ENCODE results near the gene ANKRD65. TPM values are rescaled to one million over a fixed set of nuclear protein-coding genes. Genes with fewer than 3 reads are reported as not detected.
A peak's percentile ranks its signal among the peaks of the same experiment; 100 is the strongest.
"Not testable (repeated sequence)": the region's sequence is repeated elsewhere in the genome, so short reads cannot be mapped to it uniquely, and the experiment has no call there.

Gene ANKRD65
- total RNA-seq, 1 donor from 2014 or later = 2.1 TPM

- DNase-seq = peak; percentile 79
- intact Hi-C loops (cut with micrococcal nuclease) = no loop called here
- ATAC-seq = peak; percentile 33
Observed at GRCh38 chr1:1432951-1433803, 12.1 kb upstream of the ANKRD65 start.

- intact Hi-C loops (cut with micrococcal nuclease) = no loop called here
- ATAC-seq = no peak
- peak; percentile 43 for DNase-seq
Observed at GRCh38 chr1:1432274-1432950, 11.3 kb upstream of the ANKRD65 start.

- ATAC-seq (peak; percentile 38), DNase-seq (peak; percentile 81)
- intact Hi-C loops (cut with micrococcal nuclease) = no loop called here
Observed at GRCh38 chr1:1431845-1432273, 10.8 kb upstream of the ANKRD65 start.

- ATAC-seq (no peak), DNase-seq (peak; percentile 49)
- intact Hi-C loops (cut with micrococcal nuclease) = no loop called here
Observed at GRCh38 chr1:1430992-1431844, 10.1 kb upstream of the ANKRD65 start.

- intact Hi-C loops (cut with micrococcal nuclease) = no loop called here
- DNase-seq (peak; percentile 90), ATAC-seq (peak; percentile 69)
Observed at GRCh38 chr1:1430114-1430982, 9.3 kb upstream of the ANKRD65 start.

- intact Hi-C loops (cut with micrococcal nuclease) = no loop called here
- peak; percentile 10 for ATAC-seq
- peak; percentile 36 for DNase-seq
Observed at GRCh38 chr1:1429671-1430073, 8.6 kb upstream of the ANKRD65 start.

GRCh38 chr1:1428967-1429366 lies 7.9 kb upstream of the ANKRD65 start:
- ATAC-seq; intact Hi-C loops (cut with micrococcal nuclease): not testable (repeated sequence)
- peak; percentile 5 for DNase-seq

- intact Hi-C loops (cut with micrococcal nuclease) = no loop called here
- ATAC-seq (no peak), DNase-seq (no peak)
Observed at GRCh38 chr1:1428174-1428573, 7.1 kb upstream of the ANKRD65 start.

- ATAC-seq = no peak
- no peak for DNase-seq
- intact Hi-C loops (cut with micrococcal nuclease) = no loop called here
Observed at GRCh38 chr1:1427820-1428148, 6.7 kb upstream of the ANKRD65 start.

- DNase-seq (no peak), ATAC-seq (no peak)
- intact Hi-C loops (cut with micrococcal nuclease) = no loop called here
Observed at GRCh38 chr1:1427106-1427819, 6.2 kb upstream of the ANKRD65 start.

GRCh38 chr1:1426496-1427105 lies 5.5 kb upstream of the ANKRD65 start:
- intact Hi-C loops (cut with micrococcal nuclease) = no loop called here
- DNase-seq (no peak), ATAC-seq (no peak)

GRCh38 chr1:1425753-1426495 lies 4.8 kb upstream of the ANKRD65 start:
- intact Hi-C loops (cut with micrococcal nuclease) = no loop called here
- DNase-seq = no peak
- ATAC-seq = no peak

GRCh38 chr1:1425426-1425752 lies 4.3 kb upstream of the ANKRD65 start:
- DNase-seq = no peak
- intact Hi-C loops (cut with micrococcal nuclease) = no loop called here
- ATAC-seq = no peak

GRCh38 chr1:1424707-1425106 lies 3.6 kb upstream of the ANKRD65 start:
- no peak for DNase-seq
- intact Hi-C loops (cut with micrococcal nuclease) = no loop called here

GRCh38 chr1:1423245-1423597 lies 2.1 kb upstream of the ANKRD65 start:
- no peak for DNase-seq
- no peak for ATAC-seq

More at GRCh38 chr1:1424707-1425106, 3.6 kb upstream of the ANKRD65 start:
- ATAC-seq = no peak

GRCh38 chr1:1422465-1423244 lies 1.6 kb upstream of the ANKRD65 start:
- ATAC-seq = no peak

More at GRCh38 chr1:1423245-1423597, 2.1 kb upstream of the ANKRD65 start:
- intact Hi-C loops (cut with micrococcal nuclease) = no loop called here

More at GRCh38 chr1:1422465-1423244, 1.6 kb upstream of the ANKRD65 start:
- intact Hi-C loops (cut with micrococcal nuclease) = no loop called here
- DNase-seq = peak; percentile 25

Measured in left ventricle myocardium superior (tissue), 1 donor.